SIG-M5 treated with dmso at 0.1 percent for 504 hours (cell line): Measurements from ENCODE around the gene USP7.
"Not testable (repeated sequence)": the region's sequence is repeated elsewhere in the genome, so short reads cannot be mapped to it uniquely, and the experiment has no call there.

Source experiments
- DNase-seq: peaks from one replicate; lab custom pipeline; 2025; ENCODE audit not compliant: unreplicated experiment; lab: John Stamatoyannopoulos, UW

USP7 gene

DNA sequence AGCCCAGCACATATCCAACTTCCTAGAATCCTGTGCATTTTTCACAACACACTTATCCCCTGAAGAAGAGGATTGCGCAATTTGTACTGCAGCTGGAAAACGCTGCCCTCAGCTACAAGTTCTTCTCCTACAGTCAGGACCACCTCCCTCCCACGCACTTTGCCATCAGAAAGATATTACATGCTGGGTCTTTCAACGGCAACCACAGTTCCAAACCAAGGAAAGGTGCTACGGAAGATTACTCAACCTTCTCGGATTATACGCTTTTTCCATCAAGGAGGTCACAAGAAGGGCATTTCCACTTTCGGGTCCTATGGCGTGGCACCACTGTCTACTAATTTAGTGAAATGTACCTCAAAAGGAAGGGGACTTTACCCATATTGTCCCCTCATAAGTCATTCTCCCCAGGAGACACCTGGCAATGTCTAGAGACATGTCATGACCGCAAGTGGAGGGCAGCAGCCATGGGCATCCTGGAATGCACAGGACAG, 35.2 kb downstream of the USP7 start:
- DNase-seq: peak; percentile 11

DNA sequence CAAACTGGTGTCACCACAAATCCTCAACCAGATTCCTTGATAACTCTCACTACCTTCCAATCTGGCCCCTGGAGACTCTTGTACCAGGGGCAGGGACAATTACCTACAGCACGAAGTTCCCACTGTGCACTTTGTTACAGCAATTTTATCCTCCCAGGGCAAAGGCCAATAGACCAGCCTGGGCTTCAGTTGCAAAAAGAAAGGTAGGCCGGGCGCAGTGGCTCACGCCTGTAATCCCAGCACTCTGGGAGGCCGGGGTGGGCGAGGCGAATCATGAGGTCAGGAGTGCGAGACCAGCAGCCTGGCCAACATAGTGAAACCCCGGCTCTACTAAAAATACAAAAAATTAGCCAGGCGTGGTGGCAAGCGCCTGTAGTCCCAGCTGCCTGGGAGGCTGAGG, 36.9 kb downstream of the USP7 start:
- no peak for DNase-seq

GRCh38 chr16:8925455-8925854, 38.3 kb downstream of the USP7 start:
- no peak for DNase-seq

- no peak for DNase-seq
These were observed 39.5 kb downstream of the USP7 start for GRCh38 chr16:8924214-8924613.

DNA sequence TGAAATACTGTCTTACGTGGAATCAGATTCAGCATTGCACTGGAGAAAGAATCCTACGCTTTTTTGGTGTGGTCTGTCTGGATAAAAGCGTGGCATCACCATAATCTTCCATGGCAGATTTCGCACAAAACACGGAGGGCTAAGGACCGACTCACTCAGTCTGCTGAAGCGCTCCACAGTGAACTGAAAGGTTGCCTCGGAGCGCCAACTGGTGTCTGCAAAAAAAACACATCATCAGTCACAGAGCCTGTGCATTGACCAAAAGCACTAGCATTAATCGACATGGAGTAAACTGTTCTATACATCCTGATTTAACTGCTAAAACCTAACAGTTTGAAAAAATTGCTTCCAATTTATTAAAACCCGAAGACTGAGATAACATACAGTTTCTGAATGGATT, 40.5 kb downstream of the USP7 start:
- DNase-seq: no peak

DNA sequence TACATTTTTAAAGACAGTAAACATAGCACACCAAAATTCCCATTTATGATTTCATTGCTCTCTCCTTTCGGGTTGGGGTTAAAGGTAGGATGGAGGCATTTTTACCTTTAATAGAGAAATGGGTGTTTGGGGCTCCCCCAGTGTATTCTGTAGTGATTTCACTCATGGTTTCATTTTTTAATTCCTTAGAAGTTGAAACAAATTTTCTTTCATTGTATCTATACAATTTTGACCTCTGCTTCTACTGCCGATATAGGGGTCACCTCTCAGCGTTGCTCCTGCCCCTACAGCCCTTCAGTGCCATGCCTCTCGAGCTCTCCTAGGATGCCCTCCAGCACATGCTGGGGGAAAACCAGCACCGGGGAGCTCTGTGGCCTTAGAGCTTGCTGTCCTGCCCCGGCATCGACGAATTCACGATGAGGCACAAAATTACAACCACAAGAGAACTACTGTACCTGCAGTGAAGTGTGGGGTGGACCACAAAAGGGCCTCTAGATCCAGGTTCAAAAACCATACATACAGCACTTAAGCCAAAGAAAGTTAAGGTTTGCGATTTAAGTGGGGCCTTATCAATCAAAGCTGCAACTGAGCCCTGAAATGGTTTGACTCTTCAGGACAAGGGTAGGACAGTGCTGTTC, 42.2 kb downstream of the USP7 start:
- DNase-seq: no peak

DNA sequence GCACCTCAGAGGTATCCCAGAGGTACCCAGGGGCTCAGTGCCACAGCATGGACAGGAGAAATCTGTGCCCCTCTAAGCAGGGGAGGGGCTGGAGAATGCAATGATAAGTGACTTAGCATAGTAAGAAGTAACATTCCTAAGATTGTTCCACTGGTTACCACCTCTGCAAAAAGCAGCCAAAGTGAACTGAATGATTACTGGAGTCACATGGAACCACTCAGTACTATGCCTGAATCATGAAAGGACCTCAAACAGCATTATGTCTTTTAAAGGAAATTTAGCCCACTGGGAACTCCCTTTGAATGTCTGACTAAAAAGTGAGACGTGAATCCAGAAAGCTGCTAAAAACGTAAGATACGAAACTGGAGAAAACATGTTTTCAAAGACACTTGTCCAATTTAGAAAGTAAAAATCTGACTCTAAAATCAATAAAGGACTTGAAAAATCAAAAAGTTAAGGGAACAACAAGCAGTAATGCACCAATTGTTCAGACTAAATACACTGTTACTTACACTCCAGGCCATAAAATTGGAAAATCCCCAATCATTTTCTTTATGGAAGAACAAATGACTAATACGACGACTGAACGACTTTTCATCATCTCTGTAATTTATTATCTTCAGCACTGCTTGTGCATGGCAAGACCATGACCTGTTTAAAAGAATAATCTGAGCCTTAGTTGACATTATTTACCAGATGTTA, 42.9 kb downstream of the USP7 start:
- no peak for DNase-seq

- DNase-seq: no peak
These were observed 43.7 kb downstream of the USP7 start for GRCh38 chr16:8919934-8920462.

- no peak for DNase-seq
These were observed 44.4 kb downstream of the USP7 start for GRCh38 chr16:8919089-8919933.

DNA sequence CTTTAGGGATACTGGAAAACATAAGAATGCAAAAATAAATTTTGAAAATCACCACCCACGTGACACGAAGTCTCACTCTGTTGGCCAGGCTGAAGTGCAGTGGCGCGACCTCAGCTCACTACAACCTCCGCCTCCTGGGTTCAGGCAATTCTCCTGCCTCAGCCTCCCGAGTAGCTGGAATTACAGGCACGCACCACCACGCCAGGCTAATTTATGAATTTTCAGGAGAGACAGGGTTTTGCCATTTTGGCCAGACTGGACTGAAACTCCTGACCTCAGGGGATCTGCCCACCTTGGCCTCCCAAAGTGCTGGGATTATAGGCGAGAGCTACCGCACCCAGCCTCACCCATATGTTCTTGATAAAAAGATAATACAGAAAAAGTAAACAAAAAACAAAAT, 46.4 kb downstream of the USP7 start:
- DNase-seq: not testable (repeated sequence)

DNA sequence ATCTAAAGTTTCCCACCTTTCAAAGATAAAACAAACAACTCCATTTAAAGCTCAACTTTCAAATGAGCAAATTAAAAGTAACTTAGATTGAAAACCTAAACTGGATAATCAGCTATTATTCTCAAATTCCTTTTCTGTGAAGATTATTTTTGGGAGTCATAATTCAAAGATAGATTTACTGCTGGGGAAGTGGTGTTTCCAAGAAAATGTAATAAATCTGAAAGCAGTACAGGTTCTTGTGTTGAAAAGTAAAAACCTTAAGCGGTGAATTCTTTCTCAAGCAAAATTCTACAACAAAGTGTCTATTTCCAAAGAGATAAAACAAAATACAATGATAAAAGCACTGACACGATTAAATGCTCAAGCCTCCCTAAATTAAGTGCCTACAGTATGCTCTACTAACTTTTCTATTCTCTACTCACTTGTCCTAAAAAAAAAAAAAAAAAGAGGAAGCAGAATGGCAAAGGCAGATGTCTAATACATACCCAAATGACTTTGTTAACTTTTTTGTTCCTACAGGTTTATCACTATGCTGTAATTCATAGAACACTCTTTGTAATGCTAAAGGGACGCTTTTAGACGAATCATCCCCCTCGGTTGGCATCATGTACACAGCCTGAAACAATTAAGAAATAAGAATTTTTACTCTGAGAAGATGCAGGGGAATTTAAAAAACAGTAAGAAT, 47.0 kb downstream of the USP7 start:
- no peak for DNase-seq

DNA sequence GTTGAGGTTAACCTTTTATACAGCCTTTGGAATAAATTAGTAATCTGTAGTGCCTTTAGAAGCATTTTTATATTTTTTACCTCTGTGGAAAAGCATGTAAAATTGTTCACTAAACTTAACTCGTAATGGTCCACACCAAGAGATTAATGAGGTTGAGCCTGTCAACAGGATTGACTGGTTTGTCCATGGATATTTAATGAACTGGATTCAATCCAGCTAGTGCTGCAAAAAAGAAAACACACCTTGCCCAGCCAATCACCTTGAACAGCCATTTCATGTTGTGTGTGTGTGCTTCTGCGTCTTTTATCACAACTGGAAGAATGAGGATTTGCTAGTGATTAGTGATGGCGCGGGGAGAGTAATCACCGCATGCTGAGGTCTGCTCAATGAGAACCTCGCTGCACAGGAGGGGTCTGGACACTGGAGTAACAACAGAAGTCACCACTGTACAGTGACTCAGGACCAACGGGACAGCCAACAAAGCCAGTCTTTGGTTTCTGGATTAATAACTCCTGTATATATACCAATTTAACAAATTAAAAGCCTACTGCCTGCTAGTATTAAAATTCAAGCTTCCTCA, 47.9 kb downstream of the USP7 start:
- DNase-seq: no peak

- no peak for DNase-seq
These were observed 49.6 kb downstream of the USP7 start for GRCh38 chr16:8914098-8914497.

DNA sequence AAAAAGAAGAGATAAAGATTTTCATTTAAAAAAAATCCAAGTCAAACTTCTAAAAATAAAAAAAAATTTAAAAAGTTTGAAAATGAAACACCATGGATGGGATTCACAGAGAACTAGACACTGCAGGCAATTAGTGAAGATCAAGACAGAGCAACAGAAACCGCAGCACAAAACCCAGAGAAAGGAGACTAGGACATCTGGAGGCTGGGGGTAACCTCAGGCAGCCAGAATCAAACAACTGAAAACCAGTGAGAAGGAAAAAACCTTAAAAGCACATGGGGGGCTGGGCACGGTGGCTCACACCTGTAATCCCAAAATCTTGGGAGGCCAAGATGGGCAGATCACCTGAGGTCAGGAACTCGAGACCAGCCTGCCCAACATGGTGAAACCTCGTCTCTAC, 50.9 kb downstream of the USP7 start:
- no peak for DNase-seq

GRCh38 chr16:8910811-8911210, 52.9 kb downstream of the USP7 start:
- DNase-seq: no peak

DNA sequence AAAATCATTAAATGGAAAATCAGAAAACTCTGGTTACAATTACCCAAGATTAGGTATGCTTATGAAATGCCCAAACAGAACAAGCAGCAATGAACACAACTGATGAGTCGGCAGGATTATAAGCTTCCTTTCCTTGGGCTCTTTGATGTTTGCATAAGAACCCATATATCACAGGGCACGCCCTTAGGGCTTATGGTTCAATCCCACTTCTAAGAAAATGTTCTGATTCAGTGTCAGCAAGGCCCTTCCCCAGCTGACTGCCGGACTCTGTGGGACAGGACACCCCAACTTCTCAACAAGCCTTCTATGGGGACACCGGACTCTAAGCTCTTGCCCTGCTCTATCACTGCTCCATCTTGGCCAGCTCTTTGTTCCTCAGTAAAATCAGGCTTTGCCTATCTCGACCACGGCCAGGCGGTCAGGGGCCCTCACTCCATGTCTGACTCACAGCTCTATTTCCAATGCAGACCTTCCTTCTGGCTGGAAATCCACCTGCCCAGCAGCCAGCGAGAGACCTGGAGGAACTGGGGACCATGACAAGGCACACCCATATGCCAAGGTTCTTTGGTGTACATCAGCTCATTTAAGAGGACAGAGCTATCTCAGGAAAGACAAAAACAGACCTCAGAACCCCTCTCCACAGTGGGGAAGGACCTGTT, 54.8 kb downstream of the USP7 start:
- DNase-seq: no peak

GRCh38 chr16:8907096-8907495, 56.6 kb downstream of the USP7 start:
- DNase-seq: no peak

DNA sequence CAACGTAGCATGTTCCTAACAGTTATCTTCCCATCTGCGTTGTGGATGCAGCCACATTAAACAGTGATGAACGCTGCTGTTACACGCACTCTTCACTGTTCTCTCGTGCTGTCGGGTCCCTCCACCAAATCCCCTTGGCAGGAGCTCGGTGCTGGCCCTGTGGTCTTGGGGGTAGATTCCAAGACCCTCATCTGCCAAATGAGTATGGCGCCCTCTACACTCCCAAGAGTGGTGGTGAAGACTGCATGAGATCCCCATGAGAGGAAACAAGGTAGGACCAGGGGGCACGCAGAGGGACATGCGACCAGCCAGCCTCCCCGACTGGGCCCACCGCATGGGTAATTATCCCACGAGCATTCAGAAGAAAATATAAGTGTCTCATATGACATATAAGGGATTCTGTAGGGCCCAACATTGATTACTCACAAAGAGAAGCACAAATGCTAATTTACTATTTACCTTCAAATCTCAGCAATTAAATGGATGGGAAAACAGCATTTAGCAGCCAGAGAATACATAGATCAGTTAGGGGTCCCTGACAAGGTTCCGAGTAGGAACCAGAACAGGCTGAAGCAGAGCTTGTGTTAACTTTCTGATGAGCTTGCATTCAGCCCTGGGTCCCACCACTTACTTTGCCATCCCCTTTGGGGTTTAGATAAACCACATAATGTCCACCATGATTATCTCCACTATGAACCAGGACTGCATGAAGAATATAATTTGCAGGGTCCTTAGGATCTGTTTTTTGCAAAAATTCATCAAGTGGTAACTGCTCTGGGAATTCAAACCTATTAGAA, 57.7 kb downstream of the USP7 start:
- DNase-seq: no peak

GRCh38 chr16:8905168-8905762, 58.4 kb downstream of the USP7 start:
- DNase-seq: peak; percentile 51
